ENCODE results near the gene ABCC12.
"Not testable (repeated sequence)": the region's sequence is repeated elsewhere in the genome, so short reads cannot be mapped to it uniquely, and the experiment has no call there.

DNA sequence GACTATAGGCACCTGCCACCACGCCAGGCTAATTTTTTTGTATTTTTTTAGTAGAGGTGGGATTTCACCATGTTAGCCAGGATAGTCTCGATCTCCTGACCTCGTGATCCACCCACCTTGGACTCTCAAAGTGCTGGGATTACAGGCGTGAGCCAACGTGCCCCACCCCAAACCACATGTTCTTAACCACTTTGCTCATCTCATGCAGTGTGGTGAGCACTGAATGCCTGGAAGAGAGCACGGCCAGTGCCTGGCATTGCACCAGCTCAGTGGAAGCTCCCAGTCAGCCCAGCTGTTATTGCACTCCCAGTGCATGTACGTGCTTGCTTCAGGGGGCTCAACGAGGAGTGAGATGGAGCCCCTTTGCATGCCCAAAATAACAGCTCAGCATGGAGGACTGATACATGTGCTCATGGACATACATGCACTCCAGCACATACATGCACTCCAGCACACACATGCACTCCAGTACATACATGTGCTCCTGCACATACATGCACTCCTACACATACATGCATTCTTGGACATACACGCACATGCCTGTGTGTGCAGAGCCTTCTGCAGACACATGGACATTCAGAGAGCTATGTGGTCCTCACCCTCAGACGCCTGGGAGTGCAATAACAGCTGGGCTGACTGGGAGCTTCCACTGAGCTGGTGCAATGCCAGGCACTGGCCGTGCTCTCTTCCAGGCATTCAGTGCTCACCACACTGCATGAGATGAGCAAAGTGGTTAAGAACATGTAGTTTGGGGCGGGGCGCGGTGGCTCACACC lies 26.1 kb upstream of the ABCC12 start:
- TF ChIP-seq, protein P1, sequence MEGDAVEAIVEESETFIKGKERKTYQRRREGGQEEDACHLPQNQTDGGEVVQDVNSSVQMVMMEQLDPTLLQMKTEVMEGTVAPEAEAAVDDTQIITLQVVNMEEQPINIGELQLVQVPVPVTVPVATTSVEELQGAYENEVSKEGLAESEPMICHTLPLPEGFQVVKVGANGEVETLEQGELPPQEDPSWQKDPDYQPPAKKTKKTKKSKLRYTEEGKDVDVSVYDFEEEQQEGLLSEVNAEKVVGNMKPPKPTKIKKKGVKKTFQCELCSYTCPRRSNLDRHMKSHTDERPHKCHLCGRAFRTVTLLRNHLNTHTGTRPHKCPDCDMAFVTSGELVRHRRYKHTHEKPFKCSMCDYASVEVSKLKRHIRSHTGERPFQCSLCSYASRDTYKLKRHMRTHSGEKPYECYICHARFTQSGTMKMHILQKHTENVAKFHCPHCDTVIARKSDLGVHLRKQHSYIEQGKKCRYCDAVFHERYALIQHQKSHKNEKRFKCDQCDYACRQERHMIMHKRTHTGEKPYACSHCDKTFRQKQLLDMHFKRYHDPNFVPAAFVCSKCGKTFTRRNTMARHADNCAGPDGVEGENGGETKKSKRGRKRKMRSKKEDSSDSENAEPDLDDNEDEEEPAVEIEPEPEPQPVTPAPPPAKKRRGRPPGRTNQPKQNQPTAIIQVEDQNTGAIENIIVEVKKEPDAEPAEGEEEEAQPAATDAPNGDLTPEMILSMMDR (IDR thresholded peaks at IDR 0.05; ENCODE audit: control extremely low read depth in 1 of 3, insufficient read depth in 1 of 3, low read depth in 1 of 3, low read length in 3 of 3) = not testable (repeated sequence)
- not testable (repeated sequence) for TF ChIP-seq POLR2A (IDR thresholded peaks at IDR 0.05; ENCODE audit: control extremely low read depth in 1 of 2, low read depth in 2 of 2, low read length in 2 of 2); RBBP5 (IDR thresholded peaks at IDR 0.05; ENCODE audit: borderline replicate concordance, low read depth, low read length); POLR2AphosphoS5 (IDR thresholded peaks at IDR 0.05; ENCODE audit: low read depth, low read length); ASH2L (IDR thresholded peaks at IDR 0.05; ENCODE audit: low read length); EP300 (IDR thresholded peaks at IDR 0.05; ENCODE audit: borderline replicate concordance in 1 of 2, low read depth in 2 of 2, low read length in 2 of 2); GTF2F1 (IDR thresholded peaks at IDR 0.05; ENCODE audit: borderline replicate concordance, low read depth, low read length)

Measured in H1 (cell line).